Kidney (tissue), 14 donors: ENCODE results near the gene IFT88. TPM values are rescaled to one million over a fixed set of nuclear protein-coding genes. Genes with fewer than 3 reads are reported as not detected.

ENCODE experiments used
- DNase-seq, 5 donors: peaks; one replicate each; pipeline ENCODE4 v3.0.0-alpha.2; 2013 to 2020
- FAIRE-seq: peaks from 2 replicates; lab custom pipeline; 2012; peaks lifted over from hg19 to GRCh38; lab: Jason Lieb, UNC
- H3K27ac ChIP-seq, 2 donors: one replicate each; pipeline ENCODE4 v1.7.0; 2013; ENCODE audit warnings: low read depth in 2 of 2, low read length in 2 of 2, inconsistent platforms in 1 of 2
- H3K27me3 ChIP-seq: one replicate; pipeline ENCODE4 v1.7.1; 2013; ENCODE audit warnings: low read length, inconsistent platforms; ENCODE audit not compliant: control insufficient read depth, insufficient read depth
- H3K36me3 ChIP-seq, 3 donors: one replicate each; pipeline versions ENCODE4 v1.7.0 to v1.7.1; 2013; ENCODE audit warnings: low read length in 3 of 3, control low read depth in 1 of 3, inconsistent platforms in 1 of 3; ENCODE audit not compliant: insufficient read depth in 3 of 3, control insufficient read depth in 2 of 3
- H3K4me1 ChIP-seq, 3 donors: one replicate each; pipeline versions ENCODE4 v1.7.0 to v1.7.1; 2013; ENCODE audit warnings: low read length in 3 of 3, inconsistent platforms in 1 of 3, low read depth in 1 of 3; ENCODE audit not compliant: control insufficient read depth in 2 of 3, insufficient read depth in 2 of 3
- H3K4me3 ChIP-seq, 3 donors: one replicate each; pipeline versions ENCODE4 v1.7.0 to v1.8.1; 2013; ENCODE audit warnings: low read length in 3 of 3, control low read depth in 1 of 3, inconsistent platforms in 1 of 3
- H3K9ac ChIP-seq, 3 donors: one replicate each; pipeline versions ENCODE4 v1.7.0 to v1.7.1; 2013; ENCODE audit warnings: low read length in 3 of 3, control low read depth in 1 of 3, inconsistent platforms in 1 of 3
- H3K9me3 ChIP-seq, 3 donors: one replicate each; pipeline versions ENCODE4 v1.7.0 to v1.7.1; 2013; ENCODE audit warnings: low read length in 3 of 3, control low read depth in 1 of 3, inconsistent platforms in 1 of 3; ENCODE audit not compliant: control insufficient read depth in 2 of 3, insufficient read depth in 1 of 3
- intact Hi-C: fragments of 100-400 bp; cut with DNase I; formaldehyde crosslinking; loops from one replicate; pipeline ENCODE4 v1.11.1; 2022
- polyA plus RNA-seq: library from polyadenylated mRNA; stranded (reverse); fragments of 350-450 nt; fragmentation: Illumina TruSeq; extraction: RNeasy Lipid Tissue Mini Kit (QIAGEN cat#74804); gene quantifications from one replicate; pipeline ENCODE4 v1.2.3, GENCODE V29; 2014; ENCODE audit warnings: low read depth, low replicate concordance; ENCODE audit not compliant: insufficient read depth
- total RNA-seq: library from RNA; stranded (reverse); fragmentation: NEBNext Ultra II Directional; extraction: Animal tissue kit (Norgen Biotek cat#: 25700); gene quantifications from one replicate; pipeline ENCODE4 v1.2.1, GENCODE V29; 2021
- TF ChIP-seq, protein P1 (sequence below): IDR thresholded peaks from 3 replicates; pipeline ENCODE4 v1.5.1; 2012; ENCODE audit warnings: mild to moderate bottlenecking, moderate library complexity, borderline replicate concordance; ENCODE audit not compliant: insufficient read depth; ENCODE audit errors: extremely low read depth
- donor health status: control.
- donor health status: control.
- donor health status: control.
- donor health status: control.
- donor health status: control.
- donor health status: DM: yes; HTN: yes; CAD: no.
- donor health status: Normal renal cell carcinoma (clear cell type).

Gene IFT88
- total and polyA plus RNA-seq, 2 donors from 2014 or later = 20.2 to 30.3 TPM

DNA sequence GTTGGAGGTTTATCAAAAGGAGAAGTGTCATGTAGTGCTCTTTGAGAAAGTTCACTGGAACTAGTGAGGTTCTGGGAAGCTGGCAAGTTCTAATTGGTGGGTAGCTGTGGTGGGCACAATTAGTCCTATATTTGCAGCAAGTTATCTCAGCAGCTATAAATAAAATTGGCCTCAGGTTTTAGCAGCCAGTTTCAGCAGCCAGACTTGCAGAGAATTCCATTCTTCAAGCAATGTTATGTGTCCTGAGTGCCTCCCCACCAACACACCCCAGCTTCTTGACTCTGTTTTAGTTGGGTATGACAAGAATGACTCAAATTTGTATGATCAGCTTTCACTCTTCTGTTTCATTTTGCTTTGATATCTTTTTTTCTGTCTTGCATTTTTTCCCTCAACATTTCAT, 4.7 kb downstream of the IFT88 start:
- FAIRE-seq (no peak), DNase-seq (no peak)
- TF ChIP-seq, protein P1, sequence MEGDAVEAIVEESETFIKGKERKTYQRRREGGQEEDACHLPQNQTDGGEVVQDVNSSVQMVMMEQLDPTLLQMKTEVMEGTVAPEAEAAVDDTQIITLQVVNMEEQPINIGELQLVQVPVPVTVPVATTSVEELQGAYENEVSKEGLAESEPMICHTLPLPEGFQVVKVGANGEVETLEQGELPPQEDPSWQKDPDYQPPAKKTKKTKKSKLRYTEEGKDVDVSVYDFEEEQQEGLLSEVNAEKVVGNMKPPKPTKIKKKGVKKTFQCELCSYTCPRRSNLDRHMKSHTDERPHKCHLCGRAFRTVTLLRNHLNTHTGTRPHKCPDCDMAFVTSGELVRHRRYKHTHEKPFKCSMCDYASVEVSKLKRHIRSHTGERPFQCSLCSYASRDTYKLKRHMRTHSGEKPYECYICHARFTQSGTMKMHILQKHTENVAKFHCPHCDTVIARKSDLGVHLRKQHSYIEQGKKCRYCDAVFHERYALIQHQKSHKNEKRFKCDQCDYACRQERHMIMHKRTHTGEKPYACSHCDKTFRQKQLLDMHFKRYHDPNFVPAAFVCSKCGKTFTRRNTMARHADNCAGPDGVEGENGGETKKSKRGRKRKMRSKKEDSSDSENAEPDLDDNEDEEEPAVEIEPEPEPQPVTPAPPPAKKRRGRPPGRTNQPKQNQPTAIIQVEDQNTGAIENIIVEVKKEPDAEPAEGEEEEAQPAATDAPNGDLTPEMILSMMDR = no peak
- Histone ChIP-seq H3K4me1 (peaks cover 0 to 5% (median 0%) of the 10 kb centered on the region in 3 donors), H3K27me3 (no peaks in the 10 kb centered on the region), H3K4me3 (no peak overlapping the region), H3K36me3 (peaks cover 2 to 7% (median 3%) of the 10 kb centered on the region in 3 donors), H3K9ac (no peak overlapping the region), H3K9me3 (peaks cover 0 to 3% (median 0%) of the 10 kb centered on the region in 3 donors), H3K27ac (no peak overlapping the region)
- intact Hi-C loops = no loop called here

DNA sequence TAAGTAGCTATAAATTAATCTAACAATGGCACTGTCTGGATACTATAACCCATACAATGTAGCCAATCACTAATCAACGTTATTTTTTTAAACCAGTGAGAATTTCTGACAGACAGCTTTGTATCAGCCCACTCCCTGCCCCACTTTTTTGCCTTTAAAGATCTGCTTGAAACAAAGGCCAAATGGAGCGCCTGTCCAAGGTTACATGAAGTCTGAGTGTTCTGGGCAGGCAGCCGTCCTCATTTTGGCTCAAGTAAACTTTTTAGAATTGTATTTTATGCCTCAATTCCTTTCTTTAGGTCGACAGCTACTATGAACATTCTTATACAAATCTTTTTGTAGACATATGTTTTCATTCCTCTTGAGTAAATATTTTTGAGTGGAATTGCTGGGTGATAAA, 6.2 kb downstream of the IFT88 start:
- TF ChIP-seq, protein P1 = no peak
- Histone ChIP-seq H3K27ac (no peak overlapping the region), H3K9me3 (peaks cover 0 to 5% (median 0%) of the 10 kb centered on the region in 3 donors), H3K36me3 (peaks cover 2 to 7% (median 5%) of the 10 kb centered on the region in 3 donors), H3K27me3 (no peaks in the 10 kb centered on the region), H3K4me1 (peaks cover 0 to 3% (median 0%) of the 10 kb centered on the region in 3 donors), H3K9ac (no peak overlapping the region), H3K4me3 (no peak overlapping the region)
- DNase-seq (no peak), FAIRE-seq (no peak)
- intact Hi-C loops = no loop called here

DNA sequence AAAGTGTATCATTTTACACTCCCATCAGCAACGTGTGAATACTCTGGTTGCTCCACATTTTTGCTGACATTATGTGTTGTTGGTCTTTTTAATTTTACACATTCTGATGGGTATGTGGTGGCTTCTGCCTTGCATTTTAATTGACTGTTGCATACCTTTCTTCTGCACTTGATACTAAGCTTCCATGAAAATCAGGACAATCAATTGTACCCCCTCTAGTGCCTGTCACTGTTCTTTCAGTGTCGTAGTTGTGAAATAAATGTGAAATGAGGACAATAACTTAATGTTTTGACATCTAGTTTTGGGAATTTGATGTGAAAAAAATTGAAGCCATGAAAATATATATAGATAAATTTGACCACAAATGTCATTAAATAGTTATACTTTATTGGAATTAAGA, 6.7 kb downstream of the IFT88 start:
- FAIRE-seq (no peak), DNase-seq (no peak)
- Histone ChIP-seq H3K4me1 (no peaks in the 10 kb centered on the region), H3K27ac (no peak overlapping the region), H3K4me3 (no peak overlapping the region), H3K27me3 (no peaks in the 10 kb centered on the region), H3K36me3 (peaks cover 2 to 7% (median 5%) of the 10 kb centered on the region in 3 donors), H3K9ac (no peak overlapping the region), H3K9me3 (peaks cover 0 to 5% (median 0%) of the 10 kb centered on the region in 3 donors)
- TF ChIP-seq, protein P1 = no peak
- intact Hi-C loops = no loop called here

DNA sequence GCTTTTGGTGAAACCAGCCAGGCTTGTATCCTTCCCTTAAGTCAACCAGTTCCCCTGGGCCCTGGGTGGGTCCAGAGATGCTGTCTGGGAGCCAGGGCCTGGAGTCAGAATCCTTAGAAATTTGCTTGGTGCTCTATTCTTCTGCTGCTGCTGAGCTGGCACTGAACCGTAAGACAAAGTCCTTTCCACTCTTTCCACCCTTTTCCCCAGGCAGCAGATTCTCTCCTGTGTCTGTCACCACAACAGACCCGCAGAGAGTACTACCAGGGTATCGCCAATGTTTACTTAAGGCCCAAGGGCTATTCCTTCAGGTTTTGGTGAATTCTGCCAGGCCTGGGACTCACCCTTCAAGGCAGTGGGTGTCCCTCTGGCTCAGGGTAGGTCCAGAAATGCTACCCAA, 12.2 kb downstream of the IFT88 start:
- Histone ChIP-seq H3K36me3 (peaks cover 9 to 22% (median 9%) of the 10 kb centered on the region in 3 donors), H3K9ac (no peak overlapping the region), H3K27me3 (no peaks in the 10 kb centered on the region), H3K9me3 (peaks cover 0 to 5% (median 0%) of the 10 kb centered on the region in 3 donors), H3K27ac (no peak overlapping the region), H3K4me3 (no peak overlapping the region), H3K4me1 (peaks cover 0 to 4% (median 0%) of the 10 kb centered on the region in 3 donors)
- FAIRE-seq = no peak
- intact Hi-C loops = no loop called here
- TF ChIP-seq, protein P1 = no peak
- DNase-seq = no peak
